Subcutaneous adipose tissue (tissue), 4 donors: ENCODE measurements around the gene MAGI1. TPM values are rescaled to one million over a fixed set of nuclear protein-coding genes. Genes with fewer than 3 reads are reported as not detected.

Experiments used
- total RNA-seq, 4 donors: library from RNA; depleted of rRNA; stranded (reverse); fragments of >200 nt; gene quantifications; one replicate each; pipeline ENCODE4 v1.1.0, GENCODE V29; 2016
- TF ChIP-seq, protein P1 (sequence below): fragments of 450-650 bp; IDR thresholded peaks from one replicate; pipeline ENCODE4 v1.5.1; 2016; ENCODE audit warnings: low read depth, mild to moderate bottlenecking, control low read depth, antibody characterized with exemption, moderate library complexity

The MAGI1 gene
- total RNA-seq, 4 donors from 2014 or later: 15.3 to 56.9 (median 35.4) TPM

DNA sequence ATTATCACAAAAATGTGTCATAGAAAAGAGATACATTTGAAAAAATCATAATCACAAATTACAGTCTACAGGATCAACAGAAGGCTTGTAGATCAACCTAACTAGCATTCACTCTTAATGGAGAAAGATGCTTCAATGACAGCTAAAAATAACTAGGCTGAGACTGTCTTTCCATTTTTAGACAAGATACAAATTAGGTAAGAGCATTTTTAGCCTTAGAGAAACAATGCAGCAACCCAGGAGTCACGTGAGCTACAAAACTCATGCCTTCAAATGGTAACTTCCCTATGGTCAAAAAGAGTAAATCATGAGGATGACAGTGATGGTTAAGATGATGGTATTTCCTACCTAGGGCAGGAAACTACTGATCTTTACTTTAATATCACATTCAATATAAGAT is 415.4 kb downstream of the MAGI1 start:
- TF ChIP-seq, protein P1, sequence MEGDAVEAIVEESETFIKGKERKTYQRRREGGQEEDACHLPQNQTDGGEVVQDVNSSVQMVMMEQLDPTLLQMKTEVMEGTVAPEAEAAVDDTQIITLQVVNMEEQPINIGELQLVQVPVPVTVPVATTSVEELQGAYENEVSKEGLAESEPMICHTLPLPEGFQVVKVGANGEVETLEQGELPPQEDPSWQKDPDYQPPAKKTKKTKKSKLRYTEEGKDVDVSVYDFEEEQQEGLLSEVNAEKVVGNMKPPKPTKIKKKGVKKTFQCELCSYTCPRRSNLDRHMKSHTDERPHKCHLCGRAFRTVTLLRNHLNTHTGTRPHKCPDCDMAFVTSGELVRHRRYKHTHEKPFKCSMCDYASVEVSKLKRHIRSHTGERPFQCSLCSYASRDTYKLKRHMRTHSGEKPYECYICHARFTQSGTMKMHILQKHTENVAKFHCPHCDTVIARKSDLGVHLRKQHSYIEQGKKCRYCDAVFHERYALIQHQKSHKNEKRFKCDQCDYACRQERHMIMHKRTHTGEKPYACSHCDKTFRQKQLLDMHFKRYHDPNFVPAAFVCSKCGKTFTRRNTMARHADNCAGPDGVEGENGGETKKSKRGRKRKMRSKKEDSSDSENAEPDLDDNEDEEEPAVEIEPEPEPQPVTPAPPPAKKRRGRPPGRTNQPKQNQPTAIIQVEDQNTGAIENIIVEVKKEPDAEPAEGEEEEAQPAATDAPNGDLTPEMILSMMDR: no peak

DNA sequence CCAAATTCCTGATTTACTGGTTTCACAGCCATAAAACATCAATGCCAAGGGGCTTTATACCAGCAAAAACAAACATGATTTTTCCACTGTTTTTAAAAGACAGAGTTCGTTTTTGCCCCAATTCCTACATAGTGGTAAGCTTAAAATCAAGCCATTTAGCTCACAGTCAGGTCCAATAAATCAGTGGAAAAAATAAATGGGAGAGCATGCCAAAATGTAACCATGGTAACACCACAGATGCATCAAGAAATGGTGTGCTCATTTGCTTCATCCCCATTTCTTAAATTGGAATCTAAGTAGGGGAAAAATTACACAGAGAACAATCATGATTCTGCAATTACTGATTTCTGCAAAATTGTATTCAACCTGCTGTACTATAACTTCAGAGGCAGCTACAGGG is 418.8 kb downstream of the MAGI1 start:
- TF ChIP-seq, protein P1: no peak

DNA sequence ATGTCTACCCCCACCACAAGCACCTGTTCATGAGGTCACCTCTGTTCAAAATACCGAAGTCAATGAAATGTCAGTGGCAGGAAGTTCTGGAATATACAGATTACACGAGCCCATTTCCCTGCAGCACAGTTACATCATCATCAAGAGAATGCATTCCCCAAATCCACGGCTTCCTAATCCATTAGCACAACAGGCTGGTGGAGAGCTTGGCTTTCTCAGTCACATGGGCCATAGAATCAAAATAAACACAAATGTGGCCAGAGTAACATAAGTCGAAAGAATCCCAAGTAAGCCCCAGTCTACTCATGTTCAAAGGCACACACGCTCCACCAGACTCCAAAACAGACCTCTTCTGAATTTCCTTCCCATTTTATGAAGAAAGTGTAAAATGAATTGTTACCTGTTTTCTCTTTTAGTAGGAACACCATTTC is 419.3 kb downstream of the MAGI1 start:
- TF ChIP-seq, protein P1: no peak

DNA sequence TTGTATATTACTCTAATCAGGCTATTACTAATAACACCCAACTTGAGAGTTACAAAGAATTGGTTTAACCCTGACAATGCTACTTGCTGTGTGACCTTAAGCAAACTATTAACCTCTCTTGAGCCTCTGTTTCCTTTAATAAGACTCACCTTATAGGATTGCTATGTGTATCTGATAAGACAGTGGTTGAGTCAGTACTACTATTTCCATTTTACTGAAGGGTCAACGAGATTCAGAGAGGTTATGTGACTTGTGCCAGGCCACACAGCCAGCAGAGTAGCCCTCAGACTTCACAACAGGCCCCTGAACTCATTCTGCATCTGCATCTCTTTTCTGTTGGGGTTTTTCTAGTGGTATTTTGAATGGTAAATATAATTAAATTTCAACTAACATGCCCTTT is 420.1 kb downstream of the MAGI1 start:
- TF ChIP-seq, protein P1: no peak

DNA sequence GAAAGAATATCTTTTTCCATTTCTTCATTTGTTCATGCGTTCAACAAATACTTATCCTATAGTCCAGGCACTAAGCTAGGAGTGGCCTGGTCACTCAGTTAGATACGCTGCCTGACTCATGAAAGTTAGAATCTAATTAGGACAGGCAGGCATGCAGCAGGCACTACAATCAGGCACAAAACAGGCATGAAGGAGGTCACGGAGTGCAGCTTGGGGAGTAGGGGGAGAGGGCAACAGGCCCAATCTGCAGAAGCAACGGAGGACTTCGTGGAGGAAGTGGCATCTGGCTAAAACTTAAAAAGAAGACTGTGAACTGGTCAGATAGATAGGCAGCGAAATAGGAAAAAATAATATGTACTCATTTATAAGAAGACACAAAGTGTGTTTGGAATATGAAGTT is 420.9 kb downstream of the MAGI1 start:
- TF ChIP-seq, protein P1: no peak

DNA sequence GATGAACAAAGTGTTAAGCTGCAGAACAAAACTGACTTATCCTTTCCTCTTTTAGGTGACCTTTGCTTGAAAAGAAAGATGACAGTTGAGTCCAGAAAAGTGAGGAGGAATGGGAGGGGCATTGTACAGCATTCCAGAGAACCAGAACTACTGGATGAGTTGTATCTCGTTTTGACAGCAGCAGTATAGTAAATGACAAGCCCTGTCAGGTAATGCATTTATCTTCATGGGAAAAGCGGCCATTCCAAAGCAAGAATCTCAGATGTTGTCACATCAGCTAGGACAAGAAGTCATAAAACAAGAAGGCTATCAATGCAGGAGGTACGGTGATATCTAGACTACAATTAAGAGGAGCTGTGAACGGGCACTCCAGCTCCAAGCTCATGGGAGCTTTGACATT is 421.5 kb downstream of the MAGI1 start:
- TF ChIP-seq, protein P1: no peak

DNA sequence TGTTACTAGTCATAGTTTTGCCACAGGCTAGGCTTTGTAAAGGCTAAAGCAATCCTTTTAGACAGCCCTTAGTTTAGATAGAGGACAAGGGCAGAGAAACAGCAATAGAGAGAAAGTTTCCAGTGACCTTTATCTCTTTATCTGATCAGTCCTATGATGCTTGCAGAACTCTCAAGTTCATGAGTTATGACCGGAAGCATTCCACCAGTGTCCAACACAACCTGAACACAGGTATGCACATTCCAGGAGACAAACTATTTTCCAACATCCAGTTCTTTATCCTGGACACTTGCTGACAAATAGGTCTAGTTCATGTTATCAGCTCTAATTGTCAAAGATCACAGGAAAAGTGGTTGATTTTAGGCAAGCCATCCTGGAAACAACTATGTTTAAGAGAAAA is 422.2 kb downstream of the MAGI1 start:
- TF ChIP-seq, protein P1: no peak
